HG03342 (cell line): Measurements from ENCODE around the gene MSMO1.

Experiments
- ATAC-seq: cut with Tn5 transposase; IDR thresholded peaks from one replicate; pipeline ENCODE4 v1.9.1; 2021; ENCODE audit warnings: mild to moderate bottlenecking, moderate library complexity; ENCODE audit not compliant: unreplicated experiment

MSMO1 gene

DNA sequence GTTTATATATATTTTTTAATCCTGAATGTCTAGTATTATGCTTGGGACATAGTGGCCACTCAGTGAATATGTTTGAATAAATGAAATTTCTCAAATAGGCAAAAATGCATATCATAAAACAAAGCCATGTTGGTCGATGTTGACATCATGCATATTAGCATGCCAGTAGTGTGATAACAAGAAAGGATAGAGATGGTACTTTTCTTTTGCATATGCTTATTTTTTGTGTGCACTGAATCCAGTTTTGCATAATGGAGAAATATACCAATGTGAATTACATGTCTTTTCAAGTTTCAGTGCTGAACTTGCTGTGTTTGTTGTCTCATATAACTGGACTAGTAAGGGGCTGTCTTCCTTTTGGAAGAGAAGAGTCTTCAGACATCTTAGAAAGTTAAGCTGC is 58.9 kb downstream of the MSMO1 start:
- no peak for ATAC-seq

DNA sequence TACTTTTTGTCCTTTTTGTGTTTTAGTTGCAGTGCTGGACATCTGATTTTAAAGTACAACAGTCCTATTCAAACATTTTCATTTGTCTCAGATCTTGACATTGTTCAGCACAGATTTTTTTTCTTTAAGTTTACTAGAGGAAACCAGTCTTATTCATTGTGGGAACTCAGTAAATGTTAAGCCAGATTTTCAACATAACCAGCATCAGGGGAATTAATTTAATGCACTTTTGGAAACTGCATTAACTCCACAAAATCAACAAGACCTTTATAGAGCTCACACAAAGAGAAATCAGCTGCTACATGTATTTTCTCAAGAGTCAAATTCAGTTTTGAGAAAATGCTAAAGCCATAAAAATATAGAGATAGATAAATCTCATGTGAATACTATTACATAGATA is 61.3 kb downstream of the MSMO1 start:
- ATAC-seq: no peak
